Lower lobe of right lung (tissue), 2 donors: Measurements from ENCODE around the gene TOX2. TPM values are rescaled to one million over a fixed set of nuclear protein-coding genes. Genes with fewer than 3 reads are reported as not detected.

ENCODE experiments used
- ATAC-seq, 2 donors: fragments of 200-7000 bp; cut with Tn5 transposase; one replicate each; pipeline ENCODE4 v1.9.1; 2020 to 2022; ENCODE audit warnings: mild to moderate bottlenecking in 2 of 2, moderate library complexity in 2 of 2
- DNase-seq: peaks from one replicate; pipeline ENCODE4 v3.0.0-alpha.2; 2020
- H3K27ac ChIP-seq: fragments of 200-600 bp; one replicate; pipeline ENCODE4 v1.8.0; 2022
- H3K27me3 ChIP-seq: fragments of 200-600 bp; one replicate; pipeline ENCODE4 v1.8.0; 2022; ENCODE audit warnings: low read depth
- H3K36me3 ChIP-seq: fragments of 200-600 bp; one replicate; pipeline ENCODE4 v1.8.0; 2022; ENCODE audit warnings: mild to moderate bottlenecking
- H3K4me1 ChIP-seq: fragments of 200-600 bp; one replicate; pipeline ENCODE4 v1.8.0; 2022
- H3K4me3 ChIP-seq: fragments of 200-600 bp; one replicate; pipeline ENCODE4 v1.8.0; 2022; ENCODE audit warnings: mild to moderate bottlenecking
- H3K9me3 ChIP-seq: fragments of 200-600 bp; one replicate; pipeline ENCODE4 v1.8.0; 2022
- intact Hi-C: fragments of 100-400 bp; cut with DNase I; formaldehyde crosslinking; loops from one replicate; pipeline ENCODE4 v1.11.0; 2022
- long read RNA-seq: library from polyadenylated mRNA; unstranded; transcript quantifications from one replicate; pipeline ENCODE4 v2.0.0, GENCODE V29; 2021
- total RNA-seq: library from RNA; stranded (reverse); fragmentation: NEBNext Ultra II Directional; extraction: Animal tissue kit (Norgen Biotek cat#: 25700); gene quantifications from one replicate; pipeline ENCODE4 v1.2.1, GENCODE V29; 2021
- TF ChIP-seq, protein P1 (sequence below): fragments of 200-600 bp; IDR thresholded peaks from one replicate; pipeline ENCODE4 v1.8.0; 2022; ENCODE audit warnings: antibody characterized with exemption, mild to moderate bottlenecking
- donor health status: DM: no; HTN: yes; CAD: no; lungs with severe emphysema.

The TOX2 gene, protein sequence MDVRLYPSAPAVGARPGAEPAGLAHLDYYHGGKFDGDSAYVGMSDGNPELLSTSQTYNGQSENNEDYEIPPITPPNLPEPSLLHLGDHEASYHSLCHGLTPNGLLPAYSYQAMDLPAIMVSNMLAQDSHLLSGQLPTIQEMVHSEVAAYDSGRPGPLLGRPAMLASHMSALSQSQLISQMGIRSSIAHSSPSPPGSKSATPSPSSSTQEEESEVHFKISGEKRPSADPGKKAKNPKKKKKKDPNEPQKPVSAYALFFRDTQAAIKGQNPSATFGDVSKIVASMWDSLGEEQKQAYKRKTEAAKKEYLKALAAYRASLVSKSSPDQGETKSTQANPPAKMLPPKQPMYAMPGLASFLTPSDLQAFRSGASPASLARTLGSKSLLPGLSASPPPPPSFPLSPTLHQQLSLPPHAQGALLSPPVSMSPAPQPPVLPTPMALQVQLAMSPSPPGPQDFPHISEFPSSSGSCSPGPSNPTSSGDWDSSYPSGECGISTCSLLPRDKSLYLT
- 16.3 TPM for total RNA-seq
- long read RNA-seq, partial matches to known transcripts: 19 of 26 reads
- long read RNA-seq, other reads (novel, unspliced or antisense): 5 of 26 reads

DNA sequence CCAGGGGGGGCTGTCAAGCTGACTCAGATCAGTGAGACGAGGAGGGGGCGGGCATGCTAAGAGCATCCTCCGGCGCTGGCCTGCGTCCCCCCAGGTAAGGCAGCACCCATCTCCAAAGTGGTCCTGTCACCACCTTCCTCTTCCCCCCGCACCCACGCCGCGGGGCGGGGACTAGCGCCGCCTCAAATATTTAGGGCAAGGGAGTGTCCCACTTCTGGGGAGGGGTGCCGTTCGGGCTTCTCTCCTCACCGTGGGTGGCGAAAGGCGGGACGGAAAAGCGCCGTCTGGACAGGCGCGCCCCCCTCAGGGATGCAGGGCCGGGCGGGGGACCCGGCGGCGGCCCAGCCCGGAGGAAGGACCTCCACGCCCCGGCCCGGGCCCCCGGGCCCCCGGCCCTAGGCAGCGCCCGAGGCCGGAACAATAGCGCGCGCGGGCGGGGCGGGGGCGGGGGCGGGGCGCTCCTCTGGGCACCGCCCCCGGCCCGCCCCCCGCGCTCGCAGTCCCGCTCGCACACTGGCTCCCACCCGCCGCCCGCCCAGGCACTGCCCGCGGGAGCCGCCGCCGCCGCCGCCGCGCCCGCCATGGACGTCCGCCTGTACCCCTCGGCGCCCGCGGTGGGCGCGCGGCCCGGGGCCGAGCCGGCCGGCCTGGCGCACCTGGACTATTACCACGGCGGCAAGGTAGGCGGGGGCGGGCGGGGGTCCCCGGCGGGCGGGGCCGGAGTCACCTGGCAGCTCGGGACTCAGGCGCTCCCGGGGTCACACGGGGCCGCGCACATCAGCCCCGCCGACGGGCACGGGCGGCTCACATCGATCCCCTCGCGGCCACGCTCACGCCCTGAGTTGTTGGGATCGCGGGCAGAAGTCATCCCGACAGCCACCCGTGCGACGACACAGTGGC, at the start of gene TOX2:
TSS of gene TOX2 (plus strand) at position 542 of the 900 bp plus-strand sequence. CDS start at position 582, 40 bp downstream.
- intact Hi-C loops: no loop called here
- peaks cover 44% of the 10 kb centered on the region for H3K27me3 ChIP-seq
- H3K27ac ChIP-seq: peak within 1 kb of the TSS; percentile 73
- no peaks in the 10 kb centered on the region for H3K36me3 ChIP-seq
- DNase-seq: peak; percentile 57
- H3K4me1 ChIP-seq: peaks cover 14% of the 10 kb centered on the region
- H3K9me3 ChIP-seq: peaks cover 14% of the 10 kb centered on the region
- H3K4me3 ChIP-seq: peak within 1 kb of the TSS; percentile 63
- peak; percentile 59 to 67 for ATAC-seq
- TF ChIP-seq, protein P1, sequence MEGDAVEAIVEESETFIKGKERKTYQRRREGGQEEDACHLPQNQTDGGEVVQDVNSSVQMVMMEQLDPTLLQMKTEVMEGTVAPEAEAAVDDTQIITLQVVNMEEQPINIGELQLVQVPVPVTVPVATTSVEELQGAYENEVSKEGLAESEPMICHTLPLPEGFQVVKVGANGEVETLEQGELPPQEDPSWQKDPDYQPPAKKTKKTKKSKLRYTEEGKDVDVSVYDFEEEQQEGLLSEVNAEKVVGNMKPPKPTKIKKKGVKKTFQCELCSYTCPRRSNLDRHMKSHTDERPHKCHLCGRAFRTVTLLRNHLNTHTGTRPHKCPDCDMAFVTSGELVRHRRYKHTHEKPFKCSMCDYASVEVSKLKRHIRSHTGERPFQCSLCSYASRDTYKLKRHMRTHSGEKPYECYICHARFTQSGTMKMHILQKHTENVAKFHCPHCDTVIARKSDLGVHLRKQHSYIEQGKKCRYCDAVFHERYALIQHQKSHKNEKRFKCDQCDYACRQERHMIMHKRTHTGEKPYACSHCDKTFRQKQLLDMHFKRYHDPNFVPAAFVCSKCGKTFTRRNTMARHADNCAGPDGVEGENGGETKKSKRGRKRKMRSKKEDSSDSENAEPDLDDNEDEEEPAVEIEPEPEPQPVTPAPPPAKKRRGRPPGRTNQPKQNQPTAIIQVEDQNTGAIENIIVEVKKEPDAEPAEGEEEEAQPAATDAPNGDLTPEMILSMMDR: no peak

DNA sequence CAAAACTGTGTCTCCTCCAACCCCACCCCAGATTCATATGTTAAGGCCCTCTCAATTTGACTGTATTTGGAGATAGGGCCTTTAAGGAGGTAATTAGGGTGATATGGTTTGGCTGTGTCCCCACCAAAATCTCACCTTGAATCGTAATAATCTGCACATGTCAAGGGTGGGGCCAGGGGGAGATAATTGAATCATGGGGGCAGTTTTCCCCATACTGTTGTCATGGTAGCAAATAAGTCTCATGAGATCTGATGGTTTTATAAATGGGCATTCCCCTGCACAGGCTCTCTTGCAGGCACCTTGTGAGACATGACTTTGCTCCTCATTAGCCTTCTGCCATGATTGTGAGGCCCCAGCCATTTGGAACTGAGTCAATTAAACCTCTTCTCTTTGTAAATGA, 46.6 kb upstream of the TOX2 start:
- no peak overlapping the region for H3K4me3 ChIP-seq
- H3K9me3 ChIP-seq: no peaks in the 10 kb centered on the region
- no peak overlapping the region for H3K27ac ChIP-seq
- H3K36me3 ChIP-seq: no peaks in the 10 kb centered on the region
- ATAC-seq (no peak), DNase-seq (no peak)
- intact Hi-C loops: no loop called here
- no peaks in the 10 kb centered on the region for H3K27me3 ChIP-seq
- TF ChIP-seq, protein P1: no peak
- no peaks in the 10 kb centered on the region for H3K4me1 ChIP-seq

DNA sequence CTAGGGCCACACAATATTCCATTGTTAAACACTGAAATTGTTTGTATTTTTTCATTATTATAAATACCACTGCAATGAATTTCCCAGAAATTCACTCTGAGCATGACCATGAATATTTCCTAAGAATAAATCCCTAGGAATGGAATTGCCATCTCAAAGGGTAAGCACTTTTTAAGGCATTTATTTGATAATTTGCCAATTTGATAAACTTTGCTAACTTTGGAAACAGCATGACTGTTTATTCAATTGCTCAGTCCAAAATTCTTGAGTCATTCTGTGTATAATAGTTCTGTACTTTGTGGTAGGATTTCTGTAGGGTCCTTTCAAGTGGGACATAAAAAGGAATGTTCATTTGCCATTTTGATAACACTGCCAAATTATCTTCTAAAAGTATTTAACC, 44.2 kb upstream of the TOX2 start:
- TF ChIP-seq, protein P1: no peak
- no peaks in the 10 kb centered on the region for H3K9me3 ChIP-seq

GRCh38 chr20:43878776-43879175, 35.9 kb upstream of the TOX2 start:
- no peaks in the 10 kb centered on the region for H3K36me3 ChIP-seq
- H3K4me3 ChIP-seq: no peak overlapping the region
- TF ChIP-seq, protein P1: no peak
- no peaks in the 10 kb centered on the region for H3K4me1 ChIP-seq
- H3K9me3 ChIP-seq: no peaks in the 10 kb centered on the region
- H3K27me3 ChIP-seq: no peaks in the 10 kb centered on the region
- intact Hi-C loops: no loop called here
- H3K27ac ChIP-seq: no peak overlapping the region
- DNase-seq: no peak
- ATAC-seq: no peak

More for the DNA sequence above, 44.2 kb upstream of the TOX2 start:
- Histone ChIP-seq H3K36me3 (no peaks in the 10 kb centered on the region), H3K4me3 (no peak overlapping the region), H3K27me3 (no peaks in the 10 kb centered on the region), H3K27ac (no peak overlapping the region), H3K4me1 (no peaks in the 10 kb centered on the region)
- ATAC-seq: no peak
- intact Hi-C loops: no loop called here
- no peak for DNase-seq

DNA sequence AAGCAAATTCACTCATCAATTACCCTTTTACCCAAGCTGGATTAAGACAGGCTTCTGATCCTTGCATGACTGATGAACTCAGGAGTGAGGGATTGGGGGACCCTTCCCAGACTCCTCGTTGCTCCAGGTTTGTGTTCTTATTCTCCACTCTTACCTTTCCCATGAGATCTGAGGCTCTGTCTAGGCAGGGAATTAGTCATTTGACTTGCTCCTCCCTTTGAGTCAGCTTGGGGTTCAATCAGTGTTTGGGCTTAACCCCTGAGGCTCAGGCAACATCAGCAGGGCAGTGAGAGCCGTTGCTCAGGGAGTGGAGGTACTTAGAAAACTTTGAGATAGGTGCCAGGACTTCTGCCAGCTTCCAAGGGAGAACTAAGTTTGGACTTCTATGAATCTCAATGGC, 20.7 kb upstream of the TOX2 start:
- intact Hi-C loops: no loop called here
- H3K27me3 ChIP-seq: no peaks in the 10 kb centered on the region
- peaks cover 15% of the 10 kb centered on the region for H3K9me3 ChIP-seq
- H3K4me1 ChIP-seq: no peaks in the 10 kb centered on the region
- no peak for ATAC-seq
- no peak overlapping the region for H3K4me3 ChIP-seq
- no peak for DNase-seq
- no peaks in the 10 kb centered on the region for H3K36me3 ChIP-seq
- H3K27ac ChIP-seq: no peak overlapping the region
- TF ChIP-seq, protein P1: no peak
